HPDE6-E6E7 (cell line): ENCODE data around the gene PUS1.
A peak's percentile ranks its signal among the peaks of the same experiment; 100 is the strongest.
"Not testable (repeated sequence)": the region's sequence is repeated elsewhere in the genome, so short reads cannot be mapped to it uniquely, and the experiment has no call there.

ENCODE experiments used
- DNase-seq: peaks from one replicate; pipeline ENCODE4 v3.0.0; 2011; ENCODE audit warnings: missing footprints; ENCODE audit errors: extremely low spot score

Gene PUS1

DNA sequence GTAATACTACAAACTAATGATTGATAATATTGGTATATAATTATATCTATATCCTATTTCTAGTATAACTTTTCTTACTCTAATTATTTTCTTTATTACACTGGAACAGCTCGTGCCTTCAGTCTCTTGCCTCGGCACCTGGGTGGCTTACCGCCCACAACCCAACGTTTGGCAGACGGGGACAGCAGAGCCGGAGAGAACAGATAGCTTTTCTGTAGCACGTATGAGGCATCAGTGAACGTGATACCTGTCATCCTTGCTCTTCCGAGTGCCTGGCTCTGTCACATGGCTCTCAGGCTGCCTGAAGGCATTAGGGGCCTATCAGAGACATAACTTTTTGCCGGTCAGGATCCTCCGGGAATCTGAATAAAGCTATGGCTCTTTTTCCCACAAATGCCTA lies 5.5 kb downstream of the PUS1 start:
- DNase-seq = no peak

DNA sequence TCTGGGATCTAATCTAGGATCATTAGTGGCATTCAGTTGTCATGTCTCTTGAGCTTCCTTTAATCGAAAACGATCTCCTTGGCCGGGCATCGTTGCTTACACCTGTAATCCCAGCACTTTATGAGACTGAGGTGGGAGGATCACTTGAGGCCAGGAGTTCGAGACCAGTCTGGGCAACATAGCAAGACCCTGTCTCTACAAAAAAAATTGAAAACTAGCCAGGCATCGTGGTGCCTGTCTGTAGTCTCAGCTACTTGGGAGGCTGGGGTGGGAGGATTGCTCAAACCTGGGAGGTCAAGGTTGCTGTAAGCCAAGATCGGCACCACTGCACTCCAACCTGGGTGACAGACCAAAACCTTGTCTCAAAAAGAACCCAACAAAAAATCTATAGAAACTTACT lies 9.0 kb downstream of the PUS1 start:
- no peak for DNase-seq

DNA sequence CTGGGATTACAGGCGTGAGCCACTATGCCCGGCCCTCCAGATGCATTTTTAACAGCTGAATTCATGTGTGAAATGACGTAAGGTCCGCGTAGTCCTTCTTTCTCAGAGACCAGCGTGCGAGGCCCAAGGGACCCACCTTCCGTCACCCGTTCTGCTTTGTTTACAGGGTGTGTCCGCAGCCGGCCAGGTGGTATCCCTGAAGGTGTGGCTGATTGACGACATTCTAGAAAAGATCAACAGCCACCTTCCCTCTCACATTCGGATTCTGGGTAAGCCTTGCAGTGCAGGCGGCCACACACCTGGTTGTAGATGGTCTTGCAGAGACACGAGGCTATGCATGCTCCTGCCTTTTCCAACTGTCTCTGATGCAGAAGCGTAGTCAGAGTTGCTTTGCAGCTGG lies 9.9 kb downstream of the PUS1 start:
- DNase-seq = no peak

DNA sequence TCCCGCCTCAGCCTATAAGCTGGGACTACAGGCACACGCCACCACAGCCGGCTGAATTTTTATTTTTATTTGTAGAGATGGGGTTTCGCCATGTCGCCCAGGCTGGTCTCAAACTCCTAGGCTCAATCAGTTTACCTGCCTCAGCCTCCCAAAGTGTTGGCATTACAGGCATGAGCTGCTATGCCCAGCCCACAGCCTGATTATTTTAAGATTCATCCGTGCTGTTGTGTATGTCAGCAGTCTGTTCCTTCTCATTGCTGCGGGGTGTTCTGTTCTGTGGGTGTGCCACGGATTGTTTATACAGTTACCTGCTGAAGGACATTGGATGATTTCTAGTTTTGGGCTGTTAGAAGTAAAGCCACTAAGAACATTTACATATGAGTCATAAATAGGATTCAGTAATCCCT lies 11.1 kb downstream of the PUS1 start:
- DNase-seq = no peak

DNA sequence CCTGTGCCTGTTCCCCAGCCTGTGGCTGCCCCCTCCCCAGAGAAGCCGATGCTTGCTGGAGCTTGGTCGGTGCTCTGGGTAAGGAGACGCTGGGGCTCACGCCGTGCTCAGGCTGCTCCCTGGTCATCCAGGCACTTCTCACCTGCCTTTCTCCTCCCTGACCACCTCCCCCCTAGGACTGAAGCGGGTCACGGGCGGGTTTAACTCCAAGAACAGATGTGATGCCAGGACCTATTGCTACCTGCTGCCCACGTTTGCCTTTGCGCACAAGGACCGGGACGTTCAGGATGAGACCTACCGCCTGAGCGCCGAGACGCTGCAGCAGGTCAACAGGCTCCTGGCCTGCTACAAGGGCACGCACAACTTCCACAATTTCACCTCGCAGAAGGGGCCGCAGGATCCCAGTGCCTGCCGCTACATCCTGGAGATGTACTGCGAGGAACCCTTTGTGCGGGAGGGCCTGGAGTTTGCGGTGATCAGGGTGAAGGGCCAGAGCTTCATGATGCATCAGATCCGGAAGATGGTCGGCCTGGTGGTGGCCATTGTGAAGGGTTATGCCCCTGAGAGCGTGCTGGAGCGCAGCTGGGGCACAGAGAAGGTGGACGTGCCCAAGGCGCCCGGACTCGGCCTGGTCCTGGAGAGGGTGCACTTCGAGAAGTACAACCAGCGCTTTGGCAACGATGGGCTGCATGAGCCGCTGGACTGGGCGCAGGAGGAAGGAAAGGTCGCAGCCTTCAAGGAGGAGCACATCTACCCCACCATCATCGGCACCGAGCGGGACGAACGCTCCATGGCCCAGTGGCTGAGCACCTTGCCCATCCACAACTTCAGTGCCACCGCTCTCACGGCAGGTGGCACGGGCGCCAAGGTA lies 12.3 kb downstream of the PUS1 start:
- no peak for DNase-seq

DNA sequence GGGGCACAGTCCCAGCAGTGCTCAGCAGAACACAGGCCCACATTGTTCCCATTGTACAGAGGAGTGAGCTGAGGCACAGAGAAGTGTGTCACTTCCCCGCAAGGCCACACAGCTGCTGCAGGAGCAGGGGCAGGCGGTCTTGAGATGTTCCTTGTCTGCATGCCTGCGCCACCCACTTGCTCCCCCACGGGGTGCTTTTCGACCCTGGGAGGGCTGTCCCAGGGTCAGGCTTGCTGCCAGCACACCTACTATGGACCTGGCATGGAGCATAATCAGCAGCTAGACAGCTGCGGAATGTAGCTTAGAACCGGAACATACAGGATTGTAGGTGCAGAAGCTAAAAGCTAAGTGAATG lies 12.9 kb downstream of the PUS1 start:
- no peak for DNase-seq

DNA sequence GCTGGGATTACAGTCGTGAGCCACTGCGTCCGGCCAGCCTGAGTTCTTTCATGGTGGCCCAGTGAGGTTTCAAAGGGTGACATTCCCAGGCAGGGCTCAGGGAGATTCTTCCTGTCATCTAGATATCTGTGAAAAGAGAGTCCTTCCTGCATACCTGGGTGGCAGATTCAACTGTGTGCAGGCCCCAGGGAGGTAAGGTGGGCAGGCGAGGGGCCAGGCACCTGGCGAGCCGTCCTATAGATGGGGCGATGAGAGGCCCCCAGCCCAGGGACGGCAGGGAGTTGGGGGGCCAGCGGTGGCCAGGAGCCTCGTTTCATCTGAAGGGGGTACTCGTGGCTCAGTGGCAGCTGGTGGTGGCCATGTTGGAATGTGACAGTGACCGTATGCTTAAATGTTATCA lies 13.6 kb downstream of the PUS1 start:
- no peak for DNase-seq

DNA sequence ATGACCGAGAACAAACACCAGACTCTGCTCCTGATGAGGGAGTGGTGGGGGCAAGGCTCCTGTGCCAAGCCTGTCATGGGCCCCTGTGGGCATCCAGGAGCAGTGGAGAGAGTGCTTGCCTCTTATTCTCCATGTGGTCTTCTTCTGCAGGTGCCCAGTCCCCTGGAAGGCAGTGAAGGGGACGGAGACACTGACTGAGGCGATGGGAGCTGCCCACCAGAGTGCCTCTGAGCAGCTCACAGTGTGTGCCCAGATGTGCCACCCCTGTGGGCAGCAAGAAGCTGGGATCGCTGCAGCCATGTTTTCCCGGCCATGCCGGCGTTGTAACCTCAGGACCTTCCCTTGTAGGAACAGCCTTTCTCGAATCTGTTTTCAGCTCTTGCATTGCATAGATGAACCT lies 14.3 kb downstream of the PUS1 start:
- no peak for DNase-seq

DNA sequence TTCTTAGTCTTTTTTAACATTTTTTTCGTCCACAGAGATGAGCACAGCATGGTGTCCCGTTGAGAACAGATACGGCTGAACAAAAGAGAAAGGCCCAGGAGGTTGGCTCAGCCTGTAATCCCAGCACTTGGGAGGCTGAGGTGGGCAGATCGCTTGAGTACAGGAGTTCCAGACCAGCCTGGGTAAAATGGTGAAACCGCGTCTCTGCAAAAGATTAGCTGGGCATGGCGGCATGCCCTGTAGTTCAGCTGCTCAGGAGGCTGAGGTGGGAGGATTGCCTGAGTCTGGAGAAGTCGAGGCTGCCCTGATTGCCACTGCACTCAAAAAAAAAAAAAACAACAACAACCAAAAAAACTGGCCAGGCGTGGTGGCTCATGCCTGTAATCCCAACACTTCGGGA lies 14.8 kb downstream of the PUS1 start:
- no peak for DNase-seq

DNA sequence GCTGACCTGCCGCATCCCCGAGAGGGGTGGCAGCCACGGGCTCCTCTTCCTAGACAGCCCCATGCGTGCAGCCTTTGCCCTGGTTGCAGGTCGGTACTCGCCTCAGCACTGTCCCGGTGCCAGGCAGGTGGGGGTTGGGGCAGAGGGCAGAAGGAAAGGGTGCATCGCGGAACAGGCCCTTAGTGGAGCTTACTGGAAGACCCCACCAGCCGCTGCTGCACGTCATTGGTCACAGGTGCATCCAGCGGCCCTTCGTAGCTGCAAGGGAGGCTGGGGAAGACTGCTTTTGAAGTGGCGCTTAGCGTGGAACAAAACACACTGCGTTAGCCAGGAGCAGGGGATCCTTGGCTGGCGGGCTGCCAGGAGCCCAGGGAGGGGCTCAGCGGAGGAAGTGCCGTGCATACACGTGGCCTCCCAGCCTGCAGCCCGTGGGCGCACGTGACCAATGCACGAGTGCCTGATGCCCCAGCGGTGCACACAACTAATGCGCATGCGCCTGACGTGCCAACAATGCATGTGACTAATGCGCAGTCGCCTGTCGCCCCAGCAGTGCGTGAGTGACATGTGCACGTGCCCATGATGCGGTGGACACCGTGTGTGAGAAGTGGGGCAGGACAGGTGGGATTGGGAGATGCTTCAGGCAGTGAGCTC lies 15.7 kb downstream of the PUS1 start:
- DNase-seq = no peak

DNA sequence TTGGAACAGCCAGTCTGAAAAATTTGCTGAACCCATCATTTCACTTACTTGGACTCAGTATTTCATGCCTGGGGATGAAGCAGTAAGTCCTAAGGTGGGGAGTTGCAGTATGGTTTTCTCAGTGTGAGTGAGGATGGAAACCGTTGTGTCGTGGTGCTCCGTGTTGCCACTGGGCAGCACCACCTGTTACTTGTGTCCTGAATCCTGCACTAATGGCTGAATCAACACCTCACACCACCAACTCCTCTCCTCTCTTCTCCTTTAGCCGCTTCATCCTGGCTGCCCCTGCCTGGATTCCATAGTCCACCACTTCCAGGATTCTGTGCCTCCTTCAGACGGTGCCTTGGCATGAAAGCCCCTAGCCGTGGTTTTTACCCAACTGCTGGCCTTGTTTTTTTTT lies 17.7 kb downstream of the PUS1 start:
- DNase-seq = no peak

DNA sequence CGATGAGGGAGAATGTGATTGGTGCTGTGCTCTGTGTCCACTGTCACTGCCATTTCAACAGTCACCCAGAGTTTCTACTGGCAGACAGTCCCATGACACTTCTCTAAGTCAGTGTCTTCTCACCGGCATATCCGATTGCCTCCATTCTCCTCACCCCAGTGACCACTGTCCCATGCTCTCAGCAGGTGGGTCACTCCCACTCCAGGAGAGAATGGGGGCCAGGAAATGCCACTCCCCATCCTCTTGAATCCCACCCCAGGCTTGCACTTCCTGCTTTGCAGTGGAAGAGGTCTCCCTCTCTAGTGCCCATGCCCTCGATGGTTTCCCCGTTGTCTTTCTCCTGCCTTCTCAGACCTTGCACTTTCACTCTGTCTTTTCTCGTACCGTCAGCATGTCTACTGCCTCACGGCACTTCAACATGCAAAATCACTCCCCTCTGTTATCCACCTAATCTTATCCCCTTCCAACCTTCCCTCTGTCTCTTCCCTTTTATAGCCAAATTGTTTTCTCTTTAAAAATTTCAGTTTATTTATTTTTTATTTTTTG lies 18.5 kb downstream of the PUS1 start:
- DNase-seq = no peak

DNA sequence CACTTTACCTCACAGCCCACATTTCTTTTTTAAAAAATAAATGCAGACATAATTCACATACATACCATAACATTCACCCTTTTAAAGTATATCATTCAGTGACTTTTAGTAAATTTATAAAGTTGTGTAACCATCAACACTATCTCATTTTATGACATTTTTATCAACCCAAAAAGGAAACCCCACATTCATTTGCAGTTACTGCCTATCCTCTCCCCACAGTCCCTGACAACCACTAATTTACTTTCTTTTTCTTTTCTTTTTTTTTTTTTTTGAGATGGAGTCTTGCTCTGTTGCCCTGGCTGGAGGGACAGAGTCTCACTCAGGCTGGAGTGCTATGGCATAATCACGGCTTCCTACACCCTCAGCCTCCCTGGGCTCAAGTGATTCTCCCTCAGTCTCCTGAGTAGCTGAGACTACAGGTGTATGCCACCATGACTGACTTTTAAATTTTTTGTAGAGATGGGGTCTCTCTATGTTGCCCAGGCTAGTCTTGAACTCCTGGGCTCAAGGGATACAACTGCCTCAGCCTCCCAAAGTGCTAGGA lies 19.2 kb downstream of the PUS1 start:
- no peak for DNase-seq

DNA sequence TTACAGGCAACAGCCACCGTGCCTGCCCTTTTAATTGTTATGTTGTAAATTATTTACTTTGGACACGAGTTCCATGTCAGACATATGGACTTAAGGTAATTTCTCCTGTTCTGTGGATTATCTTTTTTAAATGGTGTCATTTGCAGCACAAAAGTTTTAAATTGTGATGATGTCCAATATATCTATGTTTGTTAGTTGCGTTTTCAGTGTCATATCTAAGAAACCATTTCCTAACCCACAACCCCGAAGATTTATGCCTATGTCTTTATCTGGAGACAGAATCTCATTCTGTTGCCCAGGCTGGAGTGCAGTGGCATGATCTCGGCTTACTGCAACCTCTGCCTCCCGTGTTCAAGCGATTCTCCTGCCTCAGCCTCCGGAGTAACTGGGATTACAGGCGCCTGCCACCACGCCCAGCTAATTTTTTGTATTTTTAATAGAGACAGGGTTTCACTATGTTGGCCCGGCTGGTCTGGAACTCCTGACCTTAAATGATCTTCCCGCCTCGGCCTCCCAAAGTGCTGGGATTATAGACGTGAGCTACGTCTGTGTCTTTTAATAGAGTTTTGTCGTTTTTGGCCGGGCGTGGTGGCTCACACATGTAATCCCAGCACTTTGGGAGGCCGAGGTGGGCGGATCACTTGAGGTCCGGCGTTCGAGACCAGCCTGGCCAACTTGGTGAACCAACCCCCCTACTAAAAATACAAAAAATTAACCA lies 19.8 kb downstream of the PUS1 start:
- not testable (repeated sequence) for DNase-seq

DNA sequence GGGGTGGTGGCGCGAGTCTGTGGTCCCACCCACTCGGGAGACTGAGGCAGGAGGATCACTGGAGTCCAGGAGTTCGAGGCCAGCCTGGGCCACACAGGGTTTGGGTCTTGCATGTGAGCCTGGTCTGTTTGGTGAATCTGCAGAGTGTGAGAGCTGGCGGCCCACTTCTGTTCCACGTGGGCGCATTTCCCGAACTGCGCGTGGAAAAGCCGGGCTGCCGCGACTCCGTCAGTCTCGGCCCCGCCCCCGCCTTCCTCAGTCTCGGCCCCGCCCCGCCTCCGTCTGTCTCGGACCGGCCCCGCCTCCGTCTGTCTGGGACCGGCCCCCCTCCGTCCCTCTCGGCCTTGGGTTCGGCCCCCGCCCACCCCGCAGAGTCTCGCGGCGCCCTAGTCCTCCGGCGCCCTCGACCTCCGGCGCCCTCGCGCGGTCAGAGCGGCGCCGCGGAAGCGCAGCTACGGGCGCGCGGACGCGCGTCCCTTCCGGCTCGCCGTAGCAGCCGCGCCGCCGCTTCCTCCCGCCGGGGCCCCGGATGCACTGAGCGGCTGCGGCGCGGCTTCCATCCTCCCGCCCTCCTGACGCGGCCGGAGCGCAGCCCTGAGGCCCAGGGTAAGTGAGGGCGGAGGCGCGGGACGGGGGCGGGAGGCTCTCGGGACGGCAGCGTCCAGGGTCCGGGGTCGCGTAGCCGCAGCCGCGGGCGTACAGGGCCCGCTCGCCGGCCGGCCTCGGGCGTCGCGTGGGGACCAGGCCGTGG lies 20.5 kb downstream of the PUS1 start, which contains the start of gene EP400:
Gene EP400, plus strand, starts transcription at position 512 of the 751 bp plus-strand sequence. CDS start 10,678 bp downstream, outside the sequence.
- peak; percentile 91 for DNase-seq

DNA sequence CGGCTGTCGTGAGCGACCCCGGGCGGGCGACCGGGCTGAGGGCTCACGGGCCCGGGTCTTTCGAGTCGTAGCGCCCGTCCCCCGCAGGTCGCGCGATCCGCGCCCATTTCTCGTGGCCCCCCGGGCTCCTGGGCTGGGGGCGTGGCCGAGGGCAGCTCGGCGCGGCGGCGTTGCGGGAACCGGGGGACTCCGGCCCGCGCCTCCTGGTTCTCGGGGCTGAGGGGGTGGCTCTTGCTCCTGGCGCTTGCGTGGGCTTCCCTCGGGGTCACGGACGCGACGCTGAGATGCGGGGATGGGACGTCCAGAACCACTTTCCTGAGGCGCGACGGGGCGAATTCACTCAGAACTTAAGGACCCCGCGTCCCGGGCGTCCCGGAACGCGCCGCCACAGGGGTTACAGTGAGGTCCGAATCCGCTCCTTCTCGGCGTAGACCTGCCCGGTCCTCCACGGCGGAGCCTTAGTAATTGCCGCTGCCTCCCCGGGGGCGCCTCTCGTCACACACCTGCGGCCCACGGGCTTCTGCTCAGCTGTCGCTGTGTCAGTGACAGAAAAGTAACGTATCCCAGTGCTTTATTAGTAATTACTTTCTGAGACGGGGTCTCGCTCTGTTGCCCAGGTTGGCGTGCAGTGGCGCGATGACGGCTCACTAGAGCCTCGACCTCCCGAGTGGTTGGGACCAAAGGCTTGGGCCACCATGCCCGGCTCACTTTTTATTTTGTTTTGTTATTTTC lies 21.3 kb downstream of the PUS1 start:
- no peak for DNase-seq

DNA sequence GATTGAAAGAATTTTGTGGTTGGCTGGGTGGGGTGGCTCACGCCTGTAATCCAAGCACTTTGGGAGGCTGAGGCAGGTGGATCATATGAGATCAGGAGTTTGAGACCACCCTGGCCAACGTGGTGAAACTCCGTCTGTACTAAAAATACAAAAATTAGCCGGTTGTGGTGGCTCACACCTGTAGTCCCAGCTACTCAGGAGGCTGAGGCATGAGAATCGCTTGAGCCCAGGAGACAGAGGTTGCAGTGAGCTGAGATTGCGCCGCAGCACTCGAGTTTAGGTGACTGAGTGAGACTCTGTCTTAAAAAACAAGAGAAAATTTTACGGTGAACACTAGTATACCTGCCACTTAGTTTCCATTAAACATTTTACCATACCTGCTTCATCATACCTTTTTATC lies 24.7 kb downstream of the PUS1 start:
- DNase-seq = not testable (repeated sequence)

DNA sequence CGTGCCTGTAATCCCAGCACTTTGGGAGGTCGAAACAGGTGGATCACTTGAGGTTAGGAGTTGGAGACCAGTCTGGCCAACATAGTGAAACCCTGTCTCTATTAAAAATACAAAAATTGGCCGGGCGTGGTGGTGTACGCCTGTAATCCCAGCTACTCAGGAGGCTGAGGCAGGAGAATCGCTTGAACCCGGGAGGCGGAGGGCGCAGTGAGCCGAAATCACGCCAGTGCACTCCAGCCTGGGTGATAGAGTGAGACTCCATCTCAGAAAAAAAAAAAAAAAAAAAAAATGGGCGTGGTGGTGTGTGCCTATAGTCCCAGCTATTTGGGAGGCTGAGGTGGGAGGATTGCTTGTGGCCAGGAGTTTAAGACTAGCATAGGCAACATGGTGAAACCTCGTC lies 25.4 kb downstream of the PUS1 start:
- not testable (repeated sequence) for DNase-seq

DNA sequence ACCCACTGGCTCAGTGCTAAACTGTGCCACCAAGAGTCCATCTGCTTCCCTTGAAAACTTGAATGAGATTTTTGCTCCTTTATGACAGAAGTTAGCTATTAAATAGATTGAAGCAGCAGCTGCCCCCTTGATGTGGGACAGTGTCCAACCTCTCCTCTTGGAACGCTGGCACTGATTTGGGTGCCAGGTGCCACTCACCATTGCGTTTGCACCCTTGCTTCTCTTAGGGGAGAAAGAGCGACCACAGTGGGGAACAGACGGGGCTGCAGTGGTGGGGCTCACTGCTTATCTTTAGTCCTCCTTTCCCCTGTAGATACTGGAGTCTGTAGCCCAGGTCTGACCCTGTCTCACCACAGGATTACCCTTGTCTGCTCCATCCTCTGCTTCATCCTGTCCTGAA lies 30.0 kb downstream of the PUS1 start:
- DNase-seq = no peak
